Fibroblast of villous mesenchyme (primary cell): ENCODE measurements around the gene PSMB1. TPM values are rescaled to one million over a fixed set of nuclear protein-coding genes. Genes with fewer than 3 reads are reported as not detected.
"Not testable (repeated sequence)": the region's sequence is repeated elsewhere in the genome, so short reads cannot be mapped to it uniquely, and the experiment has no call there.

Experiments
- DNase-seq: peaks from one replicate; pipeline ENCODE4 v3.0.0-alpha.2; 2010; ENCODE audit warnings: low read depth
- H3K4me3 ChIP-seq: 2 replicates; pipeline ENCODE4 v1.5.1; 2011; ENCODE audit warnings: low read depth, mild to moderate bottlenecking, low read length
- CTCF ChIP-seq: IDR thresholded peaks from 2 replicates; pipeline ENCODE4 v1.5.1; 2012; ENCODE audit warnings: low read depth, mild to moderate bottlenecking, low read length; ENCODE audit not compliant: insufficient read depth
- total RNA-seq: library from RNA; depleted of rRNA; stranded (reverse); fragments of >200 nt; gene quantifications from 2 replicates; pipeline ENCODE4 v1.2.3, GENCODE V29; 2012

Gene PSMB1
- total RNA-seq, 1 donor: 370 TPM

- no peak for DNase-seq
- H3K4me3 ChIP-seq: no peak overlapping the region
- TF ChIP-seq CTCF: no peak
Measured at GRCh38 chr6:170504479-170504878, 48.6 kb downstream of the PSMB1 start.

- TF ChIP-seq CTCF: no peak
- no peak for DNase-seq
- H3K4me3 ChIP-seq: no peak overlapping the region
Measured at GRCh38 chr6:170503414-170503761, 49.7 kb downstream of the PSMB1 start.

- not testable (repeated sequence) for H3K4me3 ChIP-seq, DNase-seq
Measured at GRCh38 chr6:170502733-170503413, 50.2 kb downstream of the PSMB1 start.

GRCh38 chr6:170502268-170502667 is 50.8 kb downstream of the PSMB1 start:
- not testable (repeated sequence) for H3K4me3 ChIP-seq, DNase-seq

GRCh38 chr6:170500955-170501590 is 52.0 kb downstream of the PSMB1 start:
- H3K4me3 ChIP-seq: no peak overlapping the region
- no peak for TF ChIP-seq CTCF
- DNase-seq: no peak

- no peak for TF ChIP-seq CTCF
- DNase-seq: no peak
- no peak overlapping the region for H3K4me3 ChIP-seq
Measured at GRCh38 chr6:170497841-170498301, 55.2 kb downstream of the PSMB1 start.

- H3K4me3 ChIP-seq: no peak overlapping the region
- no peak for DNase-seq
- TF ChIP-seq CTCF: no peak
Measured at GRCh38 chr6:170493354-170493753, 59.8 kb downstream of the PSMB1 start.

- no peak for DNase-seq
- no peak overlapping the region for H3K4me3 ChIP-seq
- TF ChIP-seq CTCF: no peak
Measured at GRCh38 chr6:170490259-170490658, 62.8 kb downstream of the PSMB1 start.
